HG02798 (cell line): Measurements from ENCODE around the gene OR7C2.

Experiments used
- ATAC-seq: cut with Tn5 transposase; IDR thresholded peaks from one replicate; pipeline ENCODE4 v1.9.1; 2021; ENCODE audit warnings: mild to moderate bottlenecking; ENCODE audit not compliant: unreplicated experiment, poor library complexity

The OR7C2 gene

GRCh38 chr19:14978161-14978776 lies 37.0 kb downstream of the OR7C2 start:
- no peak for ATAC-seq

DNA sequence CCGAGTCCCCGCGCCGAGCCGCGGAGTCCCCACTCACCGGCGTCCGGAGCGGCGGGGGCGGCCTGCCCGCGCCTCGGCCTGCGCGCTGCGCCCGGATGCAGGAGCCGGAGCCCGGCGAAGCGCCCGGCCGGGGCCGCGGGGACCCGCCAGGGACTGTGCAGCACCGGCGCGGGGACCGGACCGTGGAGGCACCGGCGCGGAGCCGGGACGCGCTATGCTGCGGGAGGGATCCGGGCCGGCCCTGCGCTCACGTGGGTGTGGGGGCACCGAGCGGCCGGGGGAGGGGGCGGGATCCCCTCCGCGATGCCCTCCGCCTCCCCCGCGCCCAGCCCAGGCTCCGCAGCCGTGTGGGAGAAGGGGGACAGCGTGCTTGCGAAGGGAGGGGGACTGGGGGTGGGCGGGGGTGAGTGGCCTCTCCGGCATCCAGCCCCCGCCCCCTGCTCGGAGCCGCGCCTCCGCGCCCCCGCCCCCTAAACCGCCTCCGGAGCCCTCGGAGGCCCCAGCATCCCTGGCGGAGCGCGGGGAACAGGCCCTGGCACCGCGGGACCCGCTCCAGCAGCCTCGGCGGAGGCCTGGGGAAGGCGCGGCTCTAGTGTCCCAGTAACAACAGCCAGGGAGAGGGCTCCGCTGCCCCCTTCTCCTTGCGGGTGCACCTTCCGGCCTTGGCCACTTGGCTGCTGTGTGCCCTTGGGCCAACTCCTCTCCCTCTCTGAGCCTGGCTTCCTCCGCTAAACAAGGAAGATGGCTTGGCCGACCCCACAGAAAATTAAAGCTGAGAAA lies 38.4 kb downstream of the OR7C2 start, which contains the start of gene SLC1A6:
Gene SLC1A6, minus strand, starts transcription at position 389 of the 780 bp plus-strand sequence. CDS start 6,954 bp downstream, outside the sequence.
- no peak for ATAC-seq

GRCh38 chr19:14985133-14985532 lies 43.8 kb downstream of the OR7C2 start:
- no peak for ATAC-seq
